ENCODE results near the gene DCAF6. TPM values are rescaled to one million over a fixed set of nuclear protein-coding genes. Genes with fewer than 3 reads are reported as not detected.
A peak's percentile ranks its signal among the peaks of the same experiment; 100 is the strongest.

The DCAF6 gene
- total RNA-seq, 3 donors from 2014 or later: 76.7 to 95.7 (median 84.7) TPM

DNA sequence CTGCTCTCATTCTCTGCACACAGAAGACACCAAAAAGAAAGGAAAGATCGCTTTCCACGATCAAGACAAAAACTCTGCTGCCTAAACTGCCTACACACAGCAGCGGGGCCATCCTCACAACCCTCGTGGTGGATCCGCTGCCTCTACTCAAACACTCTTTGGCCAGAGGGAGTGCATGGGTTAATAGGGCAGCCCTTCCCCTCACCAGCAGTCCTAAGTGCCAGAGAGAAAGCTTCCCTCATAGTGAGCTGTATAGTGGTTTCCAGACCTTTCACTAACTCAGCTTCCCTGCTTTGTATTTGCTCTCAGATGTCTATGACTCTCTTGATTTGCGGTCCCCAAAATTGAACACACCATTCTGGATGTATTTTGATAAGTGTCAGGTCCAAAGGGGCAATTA lies 169.4 kb downstream of the DCAF6 start:
- Histone ChIP-seq H3K27ac (no peak overlapping the region), H3K36me3 (no peaks in the 10 kb centered on the region), H3K4me3 (no peak overlapping the region), H3K27me3 (no peaks in the 10 kb centered on the region), H3K4me1 (no peaks in the 10 kb centered on the region), H3K9me3 (no peaks in the 10 kb centered on the region)
- TF ChIP-seq, protein P1, sequence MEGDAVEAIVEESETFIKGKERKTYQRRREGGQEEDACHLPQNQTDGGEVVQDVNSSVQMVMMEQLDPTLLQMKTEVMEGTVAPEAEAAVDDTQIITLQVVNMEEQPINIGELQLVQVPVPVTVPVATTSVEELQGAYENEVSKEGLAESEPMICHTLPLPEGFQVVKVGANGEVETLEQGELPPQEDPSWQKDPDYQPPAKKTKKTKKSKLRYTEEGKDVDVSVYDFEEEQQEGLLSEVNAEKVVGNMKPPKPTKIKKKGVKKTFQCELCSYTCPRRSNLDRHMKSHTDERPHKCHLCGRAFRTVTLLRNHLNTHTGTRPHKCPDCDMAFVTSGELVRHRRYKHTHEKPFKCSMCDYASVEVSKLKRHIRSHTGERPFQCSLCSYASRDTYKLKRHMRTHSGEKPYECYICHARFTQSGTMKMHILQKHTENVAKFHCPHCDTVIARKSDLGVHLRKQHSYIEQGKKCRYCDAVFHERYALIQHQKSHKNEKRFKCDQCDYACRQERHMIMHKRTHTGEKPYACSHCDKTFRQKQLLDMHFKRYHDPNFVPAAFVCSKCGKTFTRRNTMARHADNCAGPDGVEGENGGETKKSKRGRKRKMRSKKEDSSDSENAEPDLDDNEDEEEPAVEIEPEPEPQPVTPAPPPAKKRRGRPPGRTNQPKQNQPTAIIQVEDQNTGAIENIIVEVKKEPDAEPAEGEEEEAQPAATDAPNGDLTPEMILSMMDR (IDR thresholded peaks at IDR 0.05): no peak
- TF ChIP-seq POLR2AphosphoS5 (IDR thresholded peaks at IDR 0.05): no peak
- TF ChIP-seq POLR2A (IDR thresholded peaks at IDR 0.05): no peak
- intact Hi-C loops (cut with DNase I; ENCODE audit: low total_unique reads): no loop called here
- DNase-seq (ENCODE audit: low spot score in 2 of 2): no peak

DNA sequence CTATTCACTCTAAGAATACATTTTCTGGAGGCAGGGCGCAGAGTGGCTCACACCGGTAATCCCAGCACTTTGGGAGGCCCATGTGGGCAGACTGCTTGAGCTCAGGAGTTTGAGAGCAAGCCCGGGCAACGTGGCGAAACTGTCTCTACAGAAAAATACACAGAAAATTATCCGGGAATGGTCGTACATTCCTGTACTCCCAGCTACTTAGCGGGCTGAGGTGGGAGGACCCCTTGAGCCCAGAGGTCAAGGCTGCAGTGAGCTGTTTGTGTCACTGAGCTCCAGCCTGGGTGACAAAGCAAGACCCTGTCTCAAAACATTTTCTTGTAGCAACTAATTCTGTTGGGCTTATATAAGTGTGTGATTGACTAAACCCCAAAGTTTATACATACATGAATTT lies 169.8 kb downstream of the DCAF6 start:
- no peak for DNase-seq (ENCODE audit: low spot score in 2 of 2)
- Histone ChIP-seq H3K36me3 (no peaks in the 10 kb centered on the region), H3K4me3 (no peak overlapping the region), H3K4me1 (no peaks in the 10 kb centered on the region), H3K9me3 (no peaks in the 10 kb centered on the region), H3K27me3 (no peaks in the 10 kb centered on the region), H3K27ac (no peak overlapping the region)
- intact Hi-C loops (cut with DNase I; ENCODE audit: low total_unique reads): no loop called here
- TF ChIP-seq, protein P1 (IDR thresholded peaks at IDR 0.05): no peak
- no peak for TF ChIP-seq POLR2A (IDR thresholded peaks at IDR 0.05)

DNA sequence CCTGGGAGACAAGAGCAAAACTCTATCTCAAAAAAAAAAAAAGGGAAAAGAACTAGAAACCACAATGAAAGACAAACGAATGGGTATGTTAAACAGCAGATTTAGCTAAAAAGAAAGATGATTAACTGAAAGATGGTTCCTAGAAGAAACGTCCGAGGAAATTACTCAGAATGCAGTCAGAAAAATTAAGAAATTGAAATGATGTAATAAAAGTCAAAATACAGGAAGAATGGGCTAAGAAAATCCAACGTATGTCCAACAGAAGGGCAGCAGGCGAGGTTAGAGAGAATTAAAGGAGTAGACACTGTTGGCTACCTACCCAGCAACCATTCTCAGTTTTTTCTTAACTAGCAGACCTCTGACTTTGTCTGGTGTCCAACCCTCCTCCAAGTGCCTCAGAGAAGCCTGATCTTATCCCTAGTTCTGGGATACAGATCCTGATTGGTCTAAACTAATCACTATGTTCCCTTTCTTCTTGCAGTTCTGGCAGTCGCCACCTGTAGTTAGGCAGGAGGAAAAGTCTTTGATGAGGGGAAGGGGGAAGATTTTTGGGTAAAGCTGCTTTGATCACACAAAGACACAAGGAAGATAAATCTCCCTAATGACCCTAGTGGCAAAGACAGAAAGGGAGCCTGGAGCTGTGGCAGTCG lies 174.5 kb downstream of the DCAF6 start:
- Histone ChIP-seq H3K4me1 (no peaks in the 10 kb centered on the region), H3K27ac (no peak overlapping the region), H3K36me3 (no peaks in the 10 kb centered on the region), H3K4me3 (no peak overlapping the region), H3K27me3 (no peaks in the 10 kb centered on the region), H3K9me3 (no peaks in the 10 kb centered on the region)
- no peak for DNase-seq (ENCODE audit: low spot score in 2 of 2)
- intact Hi-C loops (cut with DNase I; ENCODE audit: low total_unique reads): loop anchor here (10.0 kb wide), 1 partner anchor 1846 kb away; no protein-coding TSS in a partner anchor
- TF ChIP-seq, protein P1 (IDR thresholded peaks at IDR 0.05): no peak
- no peak for TF ChIP-seq POLR2AphosphoS5 (IDR thresholded peaks at IDR 0.05)
- TF ChIP-seq POLR2A (IDR thresholded peaks at IDR 0.05): no peak

DNA sequence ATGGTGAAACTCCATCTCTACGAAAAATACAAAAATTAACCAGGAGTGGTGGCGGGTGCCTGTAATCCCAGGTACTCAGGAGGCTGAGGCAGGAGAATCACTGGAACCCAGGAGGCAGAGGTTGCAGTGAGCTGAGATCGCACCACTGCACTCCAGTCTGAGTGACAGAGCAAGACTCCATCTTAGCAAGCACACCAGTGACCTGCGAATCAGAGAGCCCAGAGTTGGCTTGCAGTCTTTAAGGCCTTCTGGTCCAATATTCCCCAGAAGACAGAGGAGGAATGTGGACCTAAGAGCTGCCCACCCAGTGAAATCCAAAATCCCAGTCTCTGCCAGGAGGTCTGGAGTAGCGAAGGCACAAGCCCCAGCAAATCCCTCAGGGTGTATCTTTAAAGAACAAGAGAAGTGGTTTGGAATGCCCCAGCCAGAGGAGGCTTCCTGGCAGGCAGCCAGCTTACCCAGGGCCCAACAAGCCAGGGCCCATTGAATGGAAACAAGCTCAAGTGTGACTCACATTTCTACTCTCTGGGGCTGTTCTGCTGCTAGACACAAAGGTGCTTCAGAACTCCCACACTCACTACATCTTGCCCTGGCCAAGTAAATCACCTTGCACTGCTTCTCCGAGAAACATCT lies 176.3 kb downstream of the DCAF6 start:
- TF ChIP-seq POLR2AphosphoS5 (IDR thresholded peaks at IDR 0.05): no peak
- no peak for TF ChIP-seq POLR2A (IDR thresholded peaks at IDR 0.05)
- TF ChIP-seq, protein P1 (IDR thresholded peaks at IDR 0.05): no peak
- H3K4me1 ChIP-seq: no peaks in the 10 kb centered on the region
- H3K27me3 ChIP-seq: no peaks in the 10 kb centered on the region
- intact Hi-C loops (cut with DNase I; ENCODE audit: low total_unique reads): loop anchor here (10.0 kb wide), 1 partner anchor 1848 kb away; no protein-coding TSS in a partner anchor
- peak in 1 of 2 donors; percentile 86 for DNase-seq (ENCODE audit: low spot score in 2 of 2)
- no peaks in the 10 kb centered on the region for H3K9me3 ChIP-seq
- no peaks in the 10 kb centered on the region for H3K36me3 ChIP-seq
- peak overlapping the region; percentile 30 to 35 for H3K27ac ChIP-seq
- H3K4me3 ChIP-seq: no peak overlapping the region

DNA sequence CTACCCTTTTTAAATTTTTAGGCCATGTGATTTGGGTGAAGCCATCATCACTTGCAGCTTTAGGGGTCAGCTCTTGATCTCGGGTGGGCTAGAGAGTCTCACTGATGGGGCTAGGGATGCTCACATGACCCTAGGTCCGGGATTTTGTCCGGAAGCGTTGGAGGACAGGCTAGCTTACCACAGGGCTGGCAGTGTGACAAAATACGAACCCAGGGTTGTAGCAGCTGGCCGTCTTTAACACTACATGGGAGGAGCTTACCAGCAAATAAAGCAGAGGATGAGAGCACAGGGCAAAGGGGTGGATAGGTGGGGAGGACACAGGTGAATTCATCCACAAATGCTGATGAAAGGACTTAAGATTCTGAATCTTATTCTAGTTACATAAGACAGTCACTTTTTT lies 178.4 kb downstream of the DCAF6 start:
- Histone ChIP-seq H3K36me3 (no peaks in the 10 kb centered on the region), H3K27ac (no peak overlapping the region), H3K4me3 (no peak overlapping the region), H3K27me3 (no peaks in the 10 kb centered on the region), H3K9me3 (no peaks in the 10 kb centered on the region), H3K4me1 (no peaks in the 10 kb centered on the region)
- intact Hi-C loops (cut with DNase I; ENCODE audit: low total_unique reads): loop anchor here (10.0 kb wide), 1 partner anchor 1850 kb away; no protein-coding TSS in a partner anchor
- TF ChIP-seq, protein P1 (IDR thresholded peaks at IDR 0.05): no peak
- no peak for TF ChIP-seq POLR2AphosphoS5 (IDR thresholded peaks at IDR 0.05)
- no peak for TF ChIP-seq POLR2A (IDR thresholded peaks at IDR 0.05)
- no peak for DNase-seq (ENCODE audit: low spot score in 2 of 2)
